K562 (cell line): ENCODE results near the gene GDF11. TPM values are rescaled to one million over a fixed set of nuclear protein-coding genes. Genes with fewer than 3 reads are reported as not detected.

ENCODE experiments used
- AFF1 ChIP-seq, 2 experiments: fragments of 450-650 bp; IDR thresholded peaks; 2 replicates each; pipeline ENCODE4 v1.6.1; 2018; ENCODE audit warnings: mild to moderate bottlenecking in 2 of 2, low read depth in 1 of 2; ENCODE audit not compliant: partially characterized antibody in 2 of 2
- ARID2 ChIP-seq: fragments of 450-650 bp; IDR thresholded peaks from 2 replicates; pipeline ENCODE4 v1.6.1; 2017; ENCODE audit warnings: antibody characterized with exemption, mild to moderate bottlenecking
- ATF4 ChIP-seq: fragments of 450-650 bp; formaldehyde crosslinking; IDR thresholded peaks from 2 replicates; pipeline ENCODE4 v1.4.0; 2022; ENCODE audit warnings: mild to moderate bottlenecking, moderate library complexity
- BRF2 ChIP-seq: IDR thresholded peaks from 3 replicates; pipeline ENCODE4 v1.6.1; 2011; ENCODE audit warnings: borderline replicate concordance, mild to moderate bottlenecking; ENCODE audit not compliant: insufficient read length, insufficient read depth
- FOXM1 ChIP-seq, 2 experiments: fragments of 450-650 bp in 1 of 2; sonication (generic) in 1 of 2; formaldehyde crosslinking in 1 of 2; IDR thresholded peaks; 2 replicates each; pipeline versions ENCODE4 v1.6.1 to v1.9.0; 2017 to 2022; ENCODE audit warnings: low read depth in 2 of 2, mild to moderate bottlenecking in 2 of 2, missing genetic modification reagents in 1 of 2, moderate library complexity in 1 of 2
- HMG20B ChIP-seq: fragments of 250-450 bp; sonication (Bioruptor Pico); IDR thresholded peaks from 2 replicates; pipeline ENCODE4 v1.5.0; 2021; ENCODE audit warnings: mild to moderate bottlenecking
- HOMEZ ChIP-seq: fragments of 250-450 bp; sonication (Bioruptor Pico); IDR thresholded peaks from 2 replicates; pipeline ENCODE4 v1.4.0; 2020; ENCODE audit warnings: mild to moderate bottlenecking, moderate library complexity
- PCBP1 ChIP-seq: fragments of 200-400 bp; formaldehyde crosslinking; IDR thresholded peaks from 2 replicates; pipeline ENCODE4 v1.6.1; 2018; ENCODE audit warnings: mild to moderate bottlenecking, low read depth, low read length; ENCODE audit not compliant: poor library complexity, severe bottlenecking
- PTTG1 ChIP-seq: fragments of 450-650 bp; IDR thresholded peaks from 2 replicates; pipeline ENCODE4 v1.6.1; 2016; ENCODE audit warnings: low read depth, mild to moderate bottlenecking, missing genetic modification characterization, missing compliant biosample characterization
- SIN3B ChIP-seq: fragments of 450-650 bp; IDR thresholded peaks from 2 replicates; pipeline ENCODE4 v1.6.1; 2017; ENCODE audit warnings: low read depth, mild to moderate bottlenecking, moderate library complexity
- SIRT6 ChIP-seq: IDR thresholded peaks from one replicate; pipeline ENCODE4 v1.6.1; 2012; ENCODE audit warnings: low read depth, mild to moderate bottlenecking, control low read depth, inconsistent platforms, low read length, moderate library complexity
- TAF1 ChIP-seq: IDR thresholded peaks from 2 replicates; pipeline ENCODE4 v1.6.1; 2011; ENCODE audit warnings: mild to moderate bottlenecking, low read length, moderate library complexity; ENCODE audit not compliant: insufficient read depth, control insufficient read depth, severe bottlenecking; ENCODE audit errors: extremely low read depth
- XRCC4 ChIP-seq: IDR thresholded peaks from one replicate; pipeline ENCODE4 v1.6.1; 2011; ENCODE audit not compliant: insufficient read depth, insufficient read length; ENCODE audit errors: extremely low read depth
- ZNF184 ChIP-seq: sonication (generic); formaldehyde crosslinking; IDR thresholded peaks from 2 replicates; pipeline ENCODE4 v1.5.0; 2020; ENCODE audit warnings: missing genetic modification reagents
- ZNF316 ChIP-seq: fragments of 450-650 bp; IDR thresholded peaks from 2 replicates; pipeline ENCODE4 v1.6.1; 2016
- polyA plus RNA-seq, 8 experiments: library from polyadenylated mRNA; depleted of rRNA in 4 of 8; stranded (reverse) in 5 of 8; unstranded in 3 of 8; fragments of >200 nt; fragmentation: Nextera tagmentation in 2 of 8; fragmentation: Illumina TruSeq in 1 of 8; extraction: Ambion mirVana in 2 of 8; extraction: Trizol in 1 of 8; gene quantifications; 2 replicates each; pipeline versions ENCODE4 v1.2.1 to v1.2.3, GENCODE V29; 2011 to 2014; ENCODE audit warnings: inconsistent platforms in 1 of 8, missing spikeins in 1 of 8
- total RNA-seq, 7 experiments: library from RNA; depleted of rRNA in 6 of 7; stranded (reverse); fragments of >200 nt in 6 of 7; fragmentation: Illumina TruSeq in 2 of 7; extraction: Trizol in 2 of 7; gene quantifications; 2 replicates each; pipeline versions ENCODE4 v1.2.1 to v1.2.3, GENCODE V29; 2011 to 2021; ENCODE audit warnings: low replicate concordance in 1 of 7

GDF11 gene
- total and polyA plus RNA-seq, 9 of the 15 experiments (the other 6 are each of a cell fraction or from before 2014, with no cell fraction given), result 1.4 to 15.7 (median 4.8) TPM

GRCh38 chr12:55728939-55729818 is 13.7 kb upstream of the GDF11 start, which contains the start of gene CD63 (continued):
- TF ChIP-seq TAF1, result peak; percentile 59
- TF ChIP-seq AFF1 (IDR thresholded peaks at IDR 0.05; ENCODE audit: low read depth in 1 of 2, partially characterized antibody in 2 of 2), result peak; percentile 38 to 59
- TF ChIP-seq FOXM1 (IDR thresholded peaks at IDR 0.05; ENCODE audit: low read depth), result no peak
- TF ChIP-seq FOXM1 (CRISPR knock-in tag; IDR thresholded peaks at IDR 0.05; ENCODE audit: low read depth), result no peak
- no peak for TF ChIP-seq ZNF184
- no peak for TF ChIP-seq PTTG1
- TF ChIP-seq PCBP1, result peak; percentile 39
- no peak for TF ChIP-seq ARID2
- TF ChIP-seq ATF4 (CRISPR knock-in tag), result no peak
- no peak for TF ChIP-seq BRF2
- TF ChIP-seq SIRT6, result no peak
- no peak for TF ChIP-seq SIN3B
- TF ChIP-seq HOMEZ (CRISPR knock-in tag), result no peak
- TF ChIP-seq XRCC4, result no peak
- no peak for TF ChIP-seq ZNF316
- TF ChIP-seq HMG20B (CRISPR knock-in tag), result no peak
